GM12801 (cell line): ENCODE measurements around the gene CUBN.

Experiments used
- TF ChIP-seq, protein P1 (sequence below): IDR thresholded peaks from one replicate; pipeline ENCODE4 v1.5.1; 2011; ENCODE audit warnings: control low read depth; ENCODE audit not compliant: insufficient read length; ENCODE audit errors: extremely low read depth

The CUBN gene

DNA sequence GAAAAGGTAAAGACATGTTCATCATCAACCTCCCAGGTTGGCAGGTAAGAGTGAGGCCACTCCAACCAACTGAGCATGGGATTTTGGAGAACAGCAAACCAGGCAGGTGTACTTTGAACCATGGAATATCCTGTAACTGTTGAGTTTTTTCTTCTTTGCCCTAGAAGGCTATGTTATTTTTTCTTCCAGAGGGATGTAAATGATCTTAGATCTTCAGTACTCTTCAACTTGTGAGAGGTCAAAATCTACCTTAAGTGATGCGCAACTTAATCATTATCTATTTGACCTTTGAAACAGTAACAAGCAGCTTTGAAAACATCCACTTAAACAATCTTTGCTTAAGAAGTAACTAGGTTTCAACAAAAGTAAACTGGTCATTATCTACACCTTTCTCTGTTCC is at the start of gene CUBN:
Gene CUBN, minus strand, starts transcription at position 71 of the 400 bp plus-strand sequence. Its CDS starts 46 bp downstream, at position 25.
- TF ChIP-seq, protein P1, sequence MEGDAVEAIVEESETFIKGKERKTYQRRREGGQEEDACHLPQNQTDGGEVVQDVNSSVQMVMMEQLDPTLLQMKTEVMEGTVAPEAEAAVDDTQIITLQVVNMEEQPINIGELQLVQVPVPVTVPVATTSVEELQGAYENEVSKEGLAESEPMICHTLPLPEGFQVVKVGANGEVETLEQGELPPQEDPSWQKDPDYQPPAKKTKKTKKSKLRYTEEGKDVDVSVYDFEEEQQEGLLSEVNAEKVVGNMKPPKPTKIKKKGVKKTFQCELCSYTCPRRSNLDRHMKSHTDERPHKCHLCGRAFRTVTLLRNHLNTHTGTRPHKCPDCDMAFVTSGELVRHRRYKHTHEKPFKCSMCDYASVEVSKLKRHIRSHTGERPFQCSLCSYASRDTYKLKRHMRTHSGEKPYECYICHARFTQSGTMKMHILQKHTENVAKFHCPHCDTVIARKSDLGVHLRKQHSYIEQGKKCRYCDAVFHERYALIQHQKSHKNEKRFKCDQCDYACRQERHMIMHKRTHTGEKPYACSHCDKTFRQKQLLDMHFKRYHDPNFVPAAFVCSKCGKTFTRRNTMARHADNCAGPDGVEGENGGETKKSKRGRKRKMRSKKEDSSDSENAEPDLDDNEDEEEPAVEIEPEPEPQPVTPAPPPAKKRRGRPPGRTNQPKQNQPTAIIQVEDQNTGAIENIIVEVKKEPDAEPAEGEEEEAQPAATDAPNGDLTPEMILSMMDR, result no peak

DNA sequence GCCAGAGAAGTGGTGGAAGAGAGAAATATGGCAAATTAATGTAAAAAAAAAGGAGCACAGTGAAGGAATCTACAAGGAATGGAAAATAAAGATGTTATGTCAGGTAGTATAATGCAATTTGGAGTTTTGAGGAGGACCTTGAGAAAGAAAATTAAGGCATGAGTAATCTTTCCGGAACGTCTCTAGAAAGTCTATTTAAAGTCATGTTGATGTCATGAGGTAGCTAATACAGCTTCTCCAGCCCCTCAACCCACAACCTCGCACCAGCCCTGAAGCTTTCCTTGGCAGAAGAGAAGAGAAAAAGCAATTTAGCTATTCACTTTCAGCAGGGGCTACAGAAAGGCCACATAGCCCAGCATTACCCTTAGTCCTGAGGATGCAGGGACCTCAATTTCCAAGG is 49.4 kb upstream of the CUBN start:
- TF ChIP-seq, protein P1, result no peak

DNA sequence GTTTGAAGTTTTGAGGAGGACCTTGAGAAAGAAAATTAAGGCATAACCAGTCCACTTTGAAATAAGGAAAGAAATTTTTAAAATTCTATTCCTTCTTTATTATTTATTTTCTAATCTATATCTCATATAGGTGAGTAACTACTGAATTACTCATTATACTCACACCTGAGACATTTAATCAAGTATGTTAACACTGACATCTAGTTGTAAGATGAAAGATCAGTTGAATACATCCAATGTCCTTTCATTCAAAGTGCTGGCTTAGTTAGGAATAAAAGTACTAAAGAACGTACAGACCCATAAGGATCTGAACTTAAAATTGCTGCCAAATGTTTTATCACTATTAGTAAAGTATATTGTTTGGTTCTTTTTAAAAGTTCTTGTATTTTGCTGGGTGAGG is 48.4 kb upstream of the CUBN start:
- TF ChIP-seq, protein P1, result no peak

DNA sequence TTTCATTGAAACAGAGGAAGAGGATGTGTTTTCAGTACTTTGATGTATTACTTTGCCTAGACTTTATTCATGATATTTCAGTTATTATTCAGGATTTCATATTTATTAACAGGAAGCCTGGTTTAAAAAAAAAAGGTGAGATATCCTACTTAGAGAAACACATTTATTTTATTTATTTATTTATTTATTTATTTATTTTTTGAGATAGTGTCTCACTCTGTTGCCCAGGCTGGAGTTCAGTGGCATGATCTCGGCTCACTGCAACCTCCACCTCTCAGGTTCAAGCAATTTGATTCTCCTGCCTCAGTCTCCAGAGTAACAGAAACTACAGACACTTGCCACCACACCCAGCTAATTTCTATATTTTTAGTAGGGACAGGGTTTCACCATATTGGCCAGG is 47.4 kb upstream of the CUBN start:
- TF ChIP-seq, protein P1, result no peak

DNA sequence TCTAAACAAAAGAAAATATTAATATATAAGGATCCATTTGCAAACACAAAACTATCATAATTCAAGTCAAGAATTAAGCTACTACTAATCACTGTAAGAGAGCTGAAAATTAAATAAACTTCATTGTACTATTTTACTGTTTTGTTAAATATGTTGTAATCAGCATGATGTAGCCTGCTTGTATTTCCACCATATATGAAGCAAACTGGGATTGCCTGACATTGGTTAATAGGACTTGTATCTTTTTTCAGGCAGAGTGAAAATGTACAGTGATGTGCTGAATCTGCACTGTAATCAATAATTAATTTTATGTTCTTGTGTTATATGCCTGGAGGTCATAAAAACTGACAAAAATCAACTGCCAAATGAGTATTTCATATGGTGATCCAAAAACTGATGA is 46.5 kb upstream of the CUBN start:
- TF ChIP-seq, protein P1, result no peak

DNA sequence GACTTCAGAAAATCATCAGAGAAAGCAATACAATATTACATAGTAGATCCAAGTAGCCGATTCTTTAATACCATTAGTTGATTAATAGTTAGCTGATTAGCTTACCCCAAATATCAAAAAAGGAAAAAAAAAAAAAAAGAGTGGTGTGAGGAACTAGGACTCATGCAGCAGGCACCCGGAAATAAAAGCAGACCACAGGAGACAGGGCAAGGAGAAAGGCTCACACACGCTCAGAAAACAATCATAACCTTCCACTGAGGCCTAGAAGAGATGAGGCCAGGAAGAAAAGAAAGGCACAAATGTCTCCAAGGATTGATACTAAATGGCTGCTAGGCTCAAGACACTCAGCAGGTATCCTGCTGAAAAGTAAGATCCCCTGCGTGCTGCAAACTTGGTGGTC is 45.9 kb upstream of the CUBN start:
- TF ChIP-seq, protein P1, result no peak

DNA sequence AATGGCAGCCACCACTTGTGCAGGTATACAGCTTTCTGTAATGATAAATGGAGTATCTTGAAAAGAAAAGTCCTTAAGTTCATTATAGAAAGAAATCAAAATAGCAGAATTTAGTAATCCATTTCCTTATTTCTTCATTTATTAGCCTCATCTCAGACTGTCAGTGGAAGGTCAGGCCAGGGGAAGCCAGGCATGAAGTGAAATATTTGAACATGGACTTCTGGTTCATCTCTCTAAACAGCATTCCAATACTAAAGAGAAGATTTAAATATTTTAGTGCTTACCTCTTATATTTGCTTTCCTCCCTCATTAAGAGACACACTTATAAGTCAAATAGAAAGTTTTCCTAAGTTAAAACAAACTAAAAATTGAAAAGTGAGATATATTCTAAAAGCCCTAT is 45.0 kb upstream of the CUBN start:
- TF ChIP-seq, protein P1, result no peak

DNA sequence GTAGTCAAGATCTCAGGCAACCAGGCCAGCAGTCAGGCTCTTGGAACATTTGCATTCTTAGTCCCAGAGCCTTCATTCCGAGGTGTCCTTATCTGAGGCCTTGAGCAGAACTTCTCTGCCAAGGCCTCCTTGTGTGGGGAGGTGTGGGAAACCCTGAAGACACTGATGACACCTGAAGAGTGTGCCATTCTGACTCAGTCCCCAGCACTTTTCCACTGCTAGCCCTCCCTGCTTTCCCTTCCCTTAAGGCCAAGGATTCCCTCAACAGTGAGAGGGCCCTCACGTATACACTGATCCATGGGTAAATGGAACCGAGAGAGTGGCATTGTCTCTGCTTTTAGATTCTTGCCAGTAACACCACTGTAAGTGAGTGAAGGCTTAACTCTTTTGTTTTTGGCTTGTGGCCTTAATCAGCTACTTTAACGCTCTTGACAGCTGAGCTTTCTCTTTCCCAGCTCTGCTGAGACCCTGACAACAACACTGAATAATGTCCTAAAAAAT is 41.6 kb upstream of the CUBN start:
- TF ChIP-seq, protein P1, result no peak
